ENCODE data around the gene CEBPB. TPM values are rescaled to one million over a fixed set of nuclear protein-coding genes. Genes with fewer than 3 reads are reported as not detected.

CEBPB gene
- polyA plus RNA-seq, 5 donors, result 28.8 to 80.9 (median 30.8) TPM

DNA sequence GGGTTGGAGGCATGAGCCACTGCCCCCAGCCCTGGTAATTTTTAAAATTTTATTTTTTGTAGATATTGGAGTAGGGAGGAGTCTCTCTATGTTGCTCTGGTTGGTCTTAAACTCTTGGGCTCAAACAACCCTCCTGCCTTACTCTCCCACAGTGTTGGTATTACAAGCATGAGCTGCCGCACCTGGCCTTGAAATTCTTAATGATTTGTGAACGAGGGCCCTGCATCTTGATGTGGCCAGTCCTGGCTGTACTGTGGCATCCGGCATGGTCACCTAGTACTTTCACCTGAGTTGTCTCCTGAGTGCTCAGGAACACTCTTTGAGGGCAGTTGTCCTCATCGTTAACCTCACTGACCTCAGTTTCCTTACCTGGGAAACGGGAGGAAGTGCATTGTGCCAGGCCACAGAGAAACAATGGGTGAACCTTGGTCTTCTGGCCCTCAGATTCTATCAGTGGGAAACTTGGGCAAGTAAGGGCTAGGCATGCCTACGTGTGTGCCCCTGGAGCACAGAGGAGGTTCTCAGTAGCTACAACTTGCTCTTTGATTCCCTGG lies 19.5 kb downstream of the CEBPB start:
- no peak for DNase-seq

- no peak for DNase-seq
Measured at GRCh38 chr20:50211091-50211490, 20.5 kb downstream of the CEBPB start.

GRCh38 chr20:50213531-50214106 lies 23.0 kb downstream of the CEBPB start:
- no peak for DNase-seq

GRCh38 chr20:50214226-50215024 lies 23.8 kb downstream of the CEBPB start:
- no peak for DNase-seq

GRCh38 chr20:50215101-50215690 lies 24.6 kb downstream of the CEBPB start:
- no peak for DNase-seq

DNA sequence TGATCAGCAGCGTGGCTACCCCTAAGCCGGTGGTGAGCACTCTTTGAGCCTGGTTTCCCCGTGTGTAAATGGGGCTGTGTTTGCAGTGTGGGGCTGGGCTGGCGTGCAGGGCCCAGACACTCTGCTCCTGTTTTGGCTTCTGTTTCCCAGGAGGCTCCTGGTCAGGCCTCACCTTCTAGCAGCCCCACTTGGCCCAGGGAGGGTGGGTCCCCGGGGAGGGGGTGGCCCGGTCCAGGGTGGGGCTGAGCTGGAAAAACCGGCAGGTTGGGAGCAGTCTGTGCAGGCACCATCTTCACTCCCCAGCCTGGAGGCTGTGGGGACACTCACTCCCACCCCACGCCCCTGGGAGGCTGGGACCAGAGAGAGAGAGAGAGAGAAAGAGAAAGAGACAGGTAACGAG lies 25.3 kb downstream of the CEBPB start:
- no peak for DNase-seq

DNA sequence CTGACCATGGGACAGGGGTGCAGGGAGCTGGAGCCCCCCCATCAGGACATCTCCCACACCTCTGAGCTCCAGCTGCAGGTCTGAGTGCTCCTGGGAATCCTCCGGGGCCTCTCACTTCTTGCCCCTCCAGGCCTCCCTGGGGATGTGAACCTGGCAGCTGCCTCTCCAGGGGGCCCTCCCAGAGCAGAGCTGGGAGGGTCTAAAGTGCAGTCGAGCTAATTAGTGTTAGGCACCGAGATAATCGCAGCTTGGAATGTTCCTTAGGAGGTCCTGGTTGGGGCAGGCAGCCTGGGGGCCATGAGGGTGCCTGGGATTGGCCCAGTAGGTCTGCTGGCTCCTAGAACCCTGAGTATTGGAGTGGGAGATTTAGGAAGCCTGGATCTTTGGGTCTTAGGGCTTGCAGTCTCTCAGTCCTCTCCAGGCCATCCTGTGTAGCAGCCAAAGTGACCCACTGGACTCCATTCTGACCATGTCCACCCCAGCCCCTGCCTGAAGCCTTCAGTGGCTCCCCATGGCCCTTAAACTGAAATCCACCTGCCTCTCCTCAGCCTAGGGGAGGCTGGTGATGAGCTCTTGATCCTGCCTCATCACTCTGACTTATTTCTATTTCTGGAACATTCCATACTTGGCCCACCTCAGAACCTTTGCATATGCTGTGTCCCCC lies 26.0 kb downstream of the CEBPB start:
- DNase-seq, result no peak

GRCh38 chr20:50217207-50217949 lies 26.7 kb downstream of the CEBPB start:
- no peak for DNase-seq

DNA sequence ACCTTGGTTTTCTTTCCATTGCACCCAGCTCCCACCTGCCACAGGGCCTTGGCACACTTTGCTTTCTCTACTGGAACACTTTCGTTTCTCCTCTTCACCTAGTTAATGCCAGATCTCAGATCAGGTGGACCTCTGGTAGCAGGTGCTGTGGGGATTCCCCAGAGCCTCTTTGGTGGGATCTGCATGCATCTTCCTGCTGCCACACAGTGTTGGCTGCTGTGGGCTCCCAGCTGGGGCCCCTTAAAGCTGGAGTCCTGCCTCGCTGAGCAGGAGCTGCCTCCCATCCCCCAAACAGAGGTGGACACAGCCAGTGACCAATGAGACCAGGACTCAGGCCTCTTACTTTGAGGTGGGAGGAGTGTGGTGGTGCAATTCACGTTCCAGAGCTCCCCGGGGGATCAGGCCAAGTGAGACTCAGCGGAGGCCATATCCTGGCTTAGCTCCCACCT lies 28.4 kb downstream of the CEBPB start:
- no peak for DNase-seq

DNA sequence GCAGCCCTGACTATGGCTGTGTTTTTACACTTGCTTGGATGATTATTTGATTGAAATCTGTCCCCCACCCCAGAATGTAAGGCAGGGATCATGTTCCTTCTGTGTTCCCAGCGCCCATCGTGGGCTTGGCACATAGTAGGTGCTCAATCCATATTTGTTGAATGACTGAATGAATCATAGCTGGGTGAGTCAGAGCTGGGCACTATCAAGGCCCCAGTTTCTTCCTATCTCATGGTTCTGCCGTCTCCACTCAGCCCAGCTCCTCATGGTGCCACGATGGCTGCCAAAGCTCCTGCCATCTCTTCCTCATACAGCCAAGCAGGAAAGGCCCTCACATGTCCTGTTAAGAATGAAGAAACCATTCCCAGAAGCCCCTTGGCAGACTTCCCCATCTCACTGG lies 29.0 kb downstream of the CEBPB start:
- DNase-seq, result no peak

DNA sequence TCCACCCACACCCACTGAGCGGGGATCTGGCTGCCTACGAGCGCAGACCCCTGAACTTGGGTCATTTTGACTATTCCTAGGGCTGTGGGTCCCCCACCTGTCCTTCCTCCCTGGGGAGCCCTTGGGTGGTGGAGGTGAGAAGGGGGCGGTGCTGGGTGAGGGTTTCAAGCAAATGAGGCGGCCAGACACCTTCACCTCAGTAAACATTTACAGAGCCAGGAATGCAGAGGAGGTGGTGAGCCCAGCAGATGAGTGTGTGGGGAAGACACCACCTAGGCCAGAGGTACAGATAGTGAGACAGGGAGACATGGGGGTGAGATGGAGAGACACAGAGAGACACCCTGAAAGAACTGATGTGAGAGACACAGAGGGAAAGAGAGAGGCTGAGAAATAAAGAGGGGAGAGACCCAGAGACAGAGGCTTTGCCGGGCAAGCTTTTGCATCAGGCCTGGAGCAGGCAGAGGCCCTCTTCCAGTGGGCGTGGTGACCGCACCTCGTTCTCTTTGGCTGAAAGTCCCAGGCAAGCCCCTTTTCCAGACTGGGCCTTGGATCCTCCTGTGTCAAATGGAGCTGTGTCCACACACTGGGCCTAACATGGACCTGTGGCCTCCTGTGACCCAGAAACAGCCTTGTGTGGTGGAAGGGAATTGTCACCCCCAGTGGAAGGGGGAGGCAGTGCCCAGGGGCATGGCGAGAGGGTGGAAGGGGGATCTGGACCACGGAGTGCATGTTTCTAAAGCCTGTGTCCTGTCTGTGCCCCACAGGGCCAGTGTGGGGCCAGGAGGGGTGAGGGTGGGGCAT lies 29.7 kb downstream of the CEBPB start:
- no peak for DNase-seq

- no peak for DNase-seq
Measured at GRCh38 chr20:50220894-50221365, 30.3 kb downstream of the CEBPB start.

- no peak for DNase-seq
Measured at GRCh38 chr20:50221501-50222308, 31.1 kb downstream of the CEBPB start.

DNA sequence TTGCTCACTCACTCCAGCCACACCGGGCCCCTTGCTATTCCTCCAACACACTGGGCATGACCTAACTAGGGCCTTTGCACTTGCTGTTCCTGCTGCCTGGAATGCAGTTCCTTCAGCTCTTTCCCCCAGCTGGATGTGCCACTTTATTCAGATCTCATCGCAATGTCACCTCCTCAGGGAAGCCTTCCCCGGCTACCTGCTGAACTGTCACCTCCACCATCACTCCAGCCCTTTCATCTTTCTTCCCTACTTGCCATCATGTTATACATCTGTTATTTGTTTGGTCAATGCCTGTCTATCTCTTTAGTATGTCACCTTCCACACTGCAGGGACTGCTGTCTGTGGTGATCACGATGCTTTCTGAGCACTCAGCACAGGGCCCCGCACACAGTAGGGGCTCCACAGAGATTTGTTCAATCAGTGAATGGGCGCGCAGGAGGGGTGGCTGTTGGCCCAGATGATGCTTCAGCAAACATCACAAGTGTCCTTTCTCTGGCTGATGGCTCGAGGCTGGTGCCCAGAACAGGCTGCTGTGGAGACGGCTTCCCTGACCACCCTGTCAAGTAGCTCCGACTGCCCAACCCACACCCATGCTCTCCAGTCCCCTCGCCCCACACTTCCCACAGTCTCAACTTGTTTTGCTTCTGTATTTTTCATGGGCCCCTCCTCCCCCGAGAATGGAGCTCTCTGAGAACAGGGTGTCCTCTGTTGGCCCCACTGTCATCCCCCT lies 31.8 kb downstream of the CEBPB start:
- DNase-seq, result no peak

- DNase-seq, result no peak
Measured at GRCh38 chr20:50223039-50224005, 32.7 kb downstream of the CEBPB start.

DNA sequence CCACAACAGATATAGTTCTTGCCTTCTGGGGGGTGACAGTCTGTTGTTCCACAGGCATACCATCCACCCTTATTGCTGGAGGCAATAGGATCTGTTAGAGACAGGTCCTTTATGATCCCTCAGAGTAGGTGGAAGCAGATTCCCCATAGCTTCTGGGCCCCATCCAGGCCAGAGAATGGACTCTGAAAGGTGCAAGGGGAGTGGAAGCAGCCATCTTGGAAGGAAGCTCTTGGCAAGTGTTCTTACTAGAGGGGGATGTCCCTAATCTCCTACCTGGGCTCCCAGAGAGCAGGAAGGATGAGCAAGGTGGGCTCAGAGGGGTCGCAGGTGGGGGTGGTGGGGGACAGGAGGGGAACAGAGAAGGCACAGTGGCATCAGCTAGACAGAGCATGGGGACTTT lies 33.4 kb downstream of the CEBPB start:
- DNase-seq, result no peak

- peak; percentile 54 to 65 for DNase-seq
Measured at GRCh38 chr20:50224531-50225255, 34.1 kb downstream of the CEBPB start.
